Measurements from ENCODE around the gene MIPEP. TPM values are rescaled to one million over a fixed set of nuclear protein-coding genes. Genes with fewer than 3 reads are reported as not detected.

MIPEP gene
- total and polyA plus RNA-seq, 10 of the 15 experiments (the other 5 are each of a cell fraction or from before 2014, with no cell fraction given), result 15.6 to 56.2 (median 29.8) TPM

DNA sequence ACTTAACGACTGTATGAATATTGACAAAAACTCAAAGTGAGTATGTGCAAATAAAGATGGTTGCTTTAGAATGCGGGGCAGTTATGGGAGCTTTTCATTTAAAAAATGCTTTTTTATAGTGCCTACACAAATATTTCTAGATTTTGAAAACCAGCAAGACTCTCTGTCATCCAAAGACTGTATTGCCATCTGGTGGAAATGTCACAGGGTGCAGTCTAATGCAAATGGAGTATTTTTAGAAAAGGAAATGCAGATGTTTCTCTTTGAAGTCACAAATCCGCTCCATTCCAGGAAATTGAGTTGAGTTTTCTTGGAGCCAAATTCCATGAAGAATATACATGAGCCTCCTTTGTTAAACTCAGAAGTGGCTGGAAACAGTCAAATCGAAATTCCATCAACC, 10.4 kb upstream of the MIPEP start:
- Histone ChIP-seq H3K9me3 (replicated peaks; ENCODE audit: control insufficient read depth, insufficient read depth, low read length) (no peaks in the 10 kb centered on the region), H3K36me3 (ENCODE audit: control insufficient read depth in 2 of 2, insufficient read depth in 2 of 2, low read length in 1 of 2) (no peaks in the 10 kb centered on the region), H3K4me2 (ENCODE audit: control insufficient read depth, insufficient read depth) (no peak overlapping the region), H4K20me1 (ENCODE audit: control insufficient read depth, insufficient read depth) (no peaks in the 10 kb centered on the region), H2AFZ (ENCODE audit: control insufficient read depth, low read depth, low read length) (peak overlapping the region; percentile 16; the same call in 1 of the 2 replicates), H3K4me1 (ENCODE audit: control insufficient read depth, insufficient read depth, low read length) (no peaks in the 10 kb centered on the region), H3K27ac (ENCODE audit: control insufficient read depth, insufficient read depth) (no peak overlapping the region), H3K4me3 (no peak overlapping the region), H3K79me2 (ENCODE audit: control insufficient read depth, insufficient read depth, low read length) (no peaks in the 10 kb centered on the region), H3K27me3 (replicated peaks in 1 of 2; ENCODE audit: control insufficient read depth in 2 of 2, insufficient read depth in 2 of 2, low read length in 1 of 2) (peaks cover 0 to 11% of the 10 kb centered on the region in 2 experiments; a peak in 2 of 4 replicates), H3K9ac (ENCODE audit: control insufficient read depth, insufficient read depth, low read length) (no peak overlapping the region)
- BruUV-seq (replicated peaks), result no TSS peak
- 18% methylated on average over 4 of the region's 4 CpGs for WGBS (ENCODE audit: insufficient coverage, insufficient replicate concordance, low lambda C conversion rate, missing lambda C conversion rate)
- ChIA-PET SMC1A (ENCODE audit: uncharacterized antibody, unreplicated experiment) (interaction anchor here (1.0 to 1.5 kb wide), 2 partner anchors 22 to 321 kb away, joined by 3 to 5 read pairs; no protein-coding TSS in a partner anchor), POLR2A (no interaction called here), CTCF (interaction anchor here (1.0 to 2.1 kb wide), 7 partner anchors 9 to 433 kb away, joined by 4 to 10 read pairs (median 6); partner anchors contain the start of gene MIPEP), RAD21 (ENCODE audit: unreplicated experiment) (interaction anchor here (2.2 to 2.4 kb wide), 2 partner anchors 11 to 431 kb away, joined by 5 read pairs; partner anchors contain the start of gene MIPEP)
- ATAC-seq (peak; percentile 81), DNase-seq (ENCODE audit: low read depth, low spot score) (no peak), FAIRE-seq (peak; percentile 38)
- in situ Hi-C loops (cut with MboI), result no loop called here
- intact Hi-C loops (cut with micrococcal nuclease; ENCODE audit: unreplicated experiment), result loop anchor here (2.0 kb wide), 1 partner anchor 433 kb away; no protein-coding TSS in a partner anchor
- TF ChIP-seq CBX3 (IDR thresholded peaks at IDR 0.05; ENCODE audit: borderline replicate concordance, low read depth), result no peak
- TF ChIP-seq, protein P1, sequence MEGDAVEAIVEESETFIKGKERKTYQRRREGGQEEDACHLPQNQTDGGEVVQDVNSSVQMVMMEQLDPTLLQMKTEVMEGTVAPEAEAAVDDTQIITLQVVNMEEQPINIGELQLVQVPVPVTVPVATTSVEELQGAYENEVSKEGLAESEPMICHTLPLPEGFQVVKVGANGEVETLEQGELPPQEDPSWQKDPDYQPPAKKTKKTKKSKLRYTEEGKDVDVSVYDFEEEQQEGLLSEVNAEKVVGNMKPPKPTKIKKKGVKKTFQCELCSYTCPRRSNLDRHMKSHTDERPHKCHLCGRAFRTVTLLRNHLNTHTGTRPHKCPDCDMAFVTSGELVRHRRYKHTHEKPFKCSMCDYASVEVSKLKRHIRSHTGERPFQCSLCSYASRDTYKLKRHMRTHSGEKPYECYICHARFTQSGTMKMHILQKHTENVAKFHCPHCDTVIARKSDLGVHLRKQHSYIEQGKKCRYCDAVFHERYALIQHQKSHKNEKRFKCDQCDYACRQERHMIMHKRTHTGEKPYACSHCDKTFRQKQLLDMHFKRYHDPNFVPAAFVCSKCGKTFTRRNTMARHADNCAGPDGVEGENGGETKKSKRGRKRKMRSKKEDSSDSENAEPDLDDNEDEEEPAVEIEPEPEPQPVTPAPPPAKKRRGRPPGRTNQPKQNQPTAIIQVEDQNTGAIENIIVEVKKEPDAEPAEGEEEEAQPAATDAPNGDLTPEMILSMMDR (IDR thresholded peaks at IDR 0.05 in 2 of 3, conservative IDR thresholded peaks at IDR 0.05 in 1 of 3; ENCODE audit: control insufficient read depth in 2 of 3, extremely low read depth in 1 of 3, insufficient read depth in 1 of 3, low read depth in 3 of 3, low read length in 3 of 3), result peak; percentile 53 to 59 (median 58)
- no peak for TF ChIP-seq BHLHE40 (IDR thresholded peaks at IDR 0.05; ENCODE audit: borderline replicate concordance in 1 of 2, low read depth in 2 of 2, low read length in 1 of 2)
- TF ChIP-seq, protein P2, sequence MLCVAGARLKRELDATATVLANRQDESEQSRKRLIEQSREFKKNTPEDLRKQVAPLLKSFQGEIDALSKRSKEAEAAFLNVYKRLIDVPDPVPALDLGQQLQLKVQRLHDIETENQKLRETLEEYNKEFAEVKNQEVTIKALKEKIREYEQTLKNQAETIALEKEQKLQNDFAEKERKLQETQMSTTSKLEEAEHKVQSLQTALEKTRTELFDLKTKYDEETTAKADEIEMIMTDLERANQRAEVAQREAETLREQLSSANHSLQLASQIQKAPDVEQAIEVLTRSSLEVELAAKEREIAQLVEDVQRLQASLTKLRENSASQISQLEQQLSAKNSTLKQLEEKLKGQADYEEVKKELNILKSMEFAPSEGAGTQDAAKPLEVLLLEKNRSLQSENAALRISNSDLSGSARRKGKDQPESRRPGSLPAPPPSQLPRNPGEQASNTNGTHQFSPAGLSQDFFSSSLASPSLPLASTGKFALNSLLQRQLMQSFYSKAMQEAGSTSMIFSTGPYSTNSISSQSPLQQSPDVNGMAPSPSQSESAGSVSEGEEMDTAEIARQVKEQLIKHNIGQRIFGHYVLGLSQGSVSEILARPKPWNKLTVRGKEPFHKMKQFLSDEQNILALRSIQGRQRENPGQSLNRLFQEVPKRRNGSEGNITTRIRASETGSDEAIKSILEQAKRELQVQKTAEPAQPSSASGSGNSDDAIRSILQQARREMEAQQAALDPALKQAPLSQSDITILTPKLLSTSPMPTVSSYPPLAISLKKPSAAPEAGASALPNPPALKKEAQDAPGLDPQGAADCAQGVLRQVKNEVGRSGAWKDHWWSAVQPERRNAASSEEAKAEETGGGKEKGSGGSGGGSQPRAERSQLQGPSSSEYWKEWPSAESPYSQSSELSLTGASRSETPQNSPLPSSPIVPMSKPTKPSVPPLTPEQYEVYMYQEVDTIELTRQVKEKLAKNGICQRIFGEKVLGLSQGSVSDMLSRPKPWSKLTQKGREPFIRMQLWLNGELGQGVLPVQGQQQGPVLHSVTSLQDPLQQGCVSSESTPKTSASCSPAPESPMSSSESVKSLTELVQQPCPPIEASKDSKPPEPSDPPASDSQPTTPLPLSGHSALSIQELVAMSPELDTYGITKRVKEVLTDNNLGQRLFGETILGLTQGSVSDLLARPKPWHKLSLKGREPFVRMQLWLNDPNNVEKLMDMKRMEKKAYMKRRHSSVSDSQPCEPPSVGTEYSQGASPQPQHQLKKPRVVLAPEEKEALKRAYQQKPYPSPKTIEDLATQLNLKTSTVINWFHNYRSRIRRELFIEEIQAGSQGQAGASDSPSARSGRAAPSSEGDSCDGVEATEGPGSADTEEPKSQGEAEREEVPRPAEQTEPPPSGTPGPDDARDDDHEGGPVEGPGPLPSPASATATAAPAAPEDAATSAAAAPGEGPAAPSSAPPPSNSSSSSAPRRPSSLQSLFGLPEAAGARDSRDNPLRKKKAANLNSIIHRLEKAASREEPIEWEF (IDR thresholded peaks at IDR 0.05; ENCODE audit: insufficient replicate concordance, low read depth, low read length), result no peak
- peak; percentile 61 for TF ChIP-seq SMC3 (IDR thresholded peaks at IDR 0.05; ENCODE audit: borderline replicate concordance, low read length)
- TF ChIP-seq, protein P3, sequence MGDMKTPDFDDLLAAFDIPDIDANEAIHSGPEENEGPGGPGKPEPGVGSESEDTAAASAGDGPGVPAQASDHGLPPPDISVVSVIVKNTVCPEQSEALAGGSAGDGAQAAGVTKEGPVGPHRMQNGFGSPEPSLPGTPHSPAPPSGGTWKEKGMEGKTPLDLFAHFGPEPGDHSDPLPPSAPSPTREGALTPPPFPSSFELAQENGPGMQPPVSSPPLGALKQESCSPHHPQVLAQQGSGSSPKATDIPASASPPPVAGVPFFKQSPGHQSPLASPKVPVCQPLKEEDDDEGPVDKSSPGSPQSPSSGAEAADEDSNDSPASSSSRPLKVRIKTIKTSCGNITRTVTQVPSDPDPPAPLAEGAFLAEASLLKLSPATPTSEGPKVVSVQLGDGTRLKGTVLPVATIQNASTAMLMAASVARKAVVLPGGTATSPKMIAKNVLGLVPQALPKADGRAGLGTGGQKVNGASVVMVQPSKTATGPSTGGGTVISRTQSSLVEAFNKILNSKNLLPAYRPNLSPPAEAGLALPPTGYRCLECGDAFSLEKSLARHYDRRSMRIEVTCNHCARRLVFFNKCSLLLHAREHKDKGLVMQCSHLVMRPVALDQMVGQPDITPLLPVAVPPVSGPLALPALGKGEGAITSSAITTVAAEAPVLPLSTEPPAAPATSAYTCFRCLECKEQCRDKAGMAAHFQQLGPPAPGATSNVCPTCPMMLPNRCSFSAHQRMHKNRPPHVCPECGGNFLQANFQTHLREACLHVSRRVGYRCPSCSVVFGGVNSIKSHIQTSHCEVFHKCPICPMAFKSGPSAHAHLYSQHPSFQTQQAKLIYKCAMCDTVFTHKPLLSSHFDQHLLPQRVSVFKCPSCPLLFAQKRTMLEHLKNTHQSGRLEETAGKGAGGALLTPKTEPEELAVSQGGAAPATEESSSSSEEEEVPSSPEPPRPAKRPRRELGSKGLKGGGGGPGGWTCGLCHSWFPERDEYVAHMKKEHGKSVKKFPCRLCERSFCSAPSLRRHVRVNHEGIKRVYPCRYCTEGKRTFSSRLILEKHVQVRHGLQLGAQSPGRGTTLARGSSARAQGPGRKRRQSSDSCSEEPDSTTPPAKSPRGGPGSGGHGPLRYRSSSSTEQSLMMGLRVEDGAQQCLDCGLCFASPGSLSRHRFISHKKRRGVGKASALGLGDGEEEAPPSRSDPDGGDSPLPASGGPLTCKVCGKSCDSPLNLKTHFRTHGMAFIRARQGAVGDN (IDR thresholded peaks at IDR 0.05), result no peak
- TF ChIP-seq MYC (IDR thresholded peaks at IDR 0.05; ENCODE audit: insufficient read depth, insufficient read length, insufficient replicate concordance, low read length, severe bottlenecking), result no peak
- no peak for TF ChIP-seq SIX5 (IDR thresholded peaks at IDR 0.05; ENCODE audit: low read depth, low read length, severe bottlenecking)
- no peak for TF ChIP-seq PAX8 (IDR thresholded peaks at IDR 0.05)
- no peak for TF ChIP-seq MTA3 (IDR thresholded peaks at IDR 0.05; ENCODE audit: borderline replicate concordance, low read length)
- no peak for TF ChIP-seq RUNX3 (IDR thresholded peaks at IDR 0.05; ENCODE audit: low read length)
- no peak for TF ChIP-seq IKZF1 (conservative IDR thresholded peaks at IDR 0.05)

Measured in GM12878 (cell line).